ENCODE results near the gene SAMD3.
"Not testable (repeated sequence)": the region's sequence is repeated elsewhere in the genome, so short reads cannot be mapped to it uniquely, and the experiment has no call there.

The SAMD3 gene

GRCh38 chr6:130182466-130182865, 40.3 kb downstream of the SAMD3 start:
- no peaks in the 10 kb centered on the region for H3K36me3 ChIP-seq (ENCODE audit: insufficient read depth, low read length)
- ATAC-seq (ENCODE audit: insufficient read depth, low read depth) (no peak), DNase-seq (no peak)
- no peak overlapping the region for H3K27ac ChIP-seq (ENCODE audit: low read length)
- no peaks in the 10 kb centered on the region for H3K79me2 ChIP-seq (ENCODE audit: insufficient read depth, low read length)
- no peaks in the 10 kb centered on the region for H3K9me3 ChIP-seq (ENCODE audit: insufficient read depth, low read length, severe bottlenecking)
- H4K20me1 ChIP-seq (ENCODE audit: insufficient read depth, low read length): no peaks in the 10 kb centered on the region
- no peak overlapping the region for H2AFZ ChIP-seq (ENCODE audit: low read depth, low read length)
- H3K27me3 ChIP-seq (ENCODE audit: insufficient read depth, low read length, poor library complexity): no peaks in the 10 kb centered on the region
- H3K4me3 ChIP-seq (ENCODE audit: low read depth in 1 of 2, low read length in 2 of 2): no peak overlapping the region
- H3K4me1 ChIP-seq (ENCODE audit: insufficient read depth, low read length): no peaks in the 10 kb centered on the region
- H3K9ac ChIP-seq (ENCODE audit: low read depth, low read length): no peak overlapping the region
- H3K4me2 ChIP-seq (ENCODE audit: insufficient read depth, low read length): no peak overlapping the region
- TF ChIP-seq EZH2 (IDR thresholded peaks at IDR 0.05; ENCODE audit: borderline replicate concordance, low read depth, low read length, severe bottlenecking): no peak
- no peak for TF ChIP-seq CTCF (IDR thresholded peaks at IDR 0.05; ENCODE audit: borderline replicate concordance, extremely low read depth, low read length, poor library complexity, severe bottlenecking)

GRCh38 chr6:130178692-130179091, 44.1 kb downstream of the SAMD3 start:
- no peaks in the 10 kb centered on the region for H4K20me1 ChIP-seq (ENCODE audit: insufficient read depth, low read length)
- DNase-seq (no peak), ATAC-seq (ENCODE audit: insufficient read depth, low read depth) (no peak)
- no peaks in the 10 kb centered on the region for H3K36me3 ChIP-seq (ENCODE audit: insufficient read depth, low read length)
- H3K27me3 ChIP-seq (ENCODE audit: insufficient read depth, low read length, poor library complexity): no peaks in the 10 kb centered on the region
- H3K4me3 ChIP-seq (ENCODE audit: low read depth in 1 of 2, low read length in 2 of 2): no peak overlapping the region
- H2AFZ ChIP-seq (ENCODE audit: low read depth, low read length): no peak overlapping the region
- no peak overlapping the region for H3K9ac ChIP-seq (ENCODE audit: low read depth, low read length)
- TF ChIP-seq EZH2 (IDR thresholded peaks at IDR 0.05; ENCODE audit: borderline replicate concordance, low read depth, low read length, severe bottlenecking) (no peak), CTCF (IDR thresholded peaks at IDR 0.05; ENCODE audit: borderline replicate concordance, extremely low read depth, low read length, poor library complexity, severe bottlenecking) (no peak)
- H3K9me3 ChIP-seq (ENCODE audit: insufficient read depth, low read length, severe bottlenecking): no peaks in the 10 kb centered on the region
- H3K4me1 ChIP-seq (ENCODE audit: insufficient read depth, low read length): no peaks in the 10 kb centered on the region
- no peak overlapping the region for H3K4me2 ChIP-seq (ENCODE audit: insufficient read depth, low read length)
- no peak overlapping the region for H3K27ac ChIP-seq (ENCODE audit: low read length)
- no peaks in the 10 kb centered on the region for H3K79me2 ChIP-seq (ENCODE audit: insufficient read depth, low read length)

GRCh38 chr6:130176378-130176777, 46.4 kb downstream of the SAMD3 start:
- no peaks in the 10 kb centered on the region for H3K36me3 ChIP-seq (ENCODE audit: insufficient read depth, low read length)
- no peak for ATAC-seq (ENCODE audit: insufficient read depth, low read depth)
- no peak for TF ChIP-seq EZH2 (IDR thresholded peaks at IDR 0.05; ENCODE audit: borderline replicate concordance, low read depth, low read length, severe bottlenecking)
- TF ChIP-seq CTCF (IDR thresholded peaks at IDR 0.05; ENCODE audit: borderline replicate concordance, extremely low read depth, low read length, poor library complexity, severe bottlenecking): no peak

GRCh38 chr6:130173377-130174004, 49.3 kb downstream of the SAMD3 start:
- not testable (repeated sequence) for H3K9ac ChIP-seq (ENCODE audit: low read depth, low read length); H3K27ac ChIP-seq (ENCODE audit: low read length); H3K36me3 ChIP-seq (ENCODE audit: insufficient read depth, low read length); H3K4me1 ChIP-seq (ENCODE audit: insufficient read depth, low read length); H4K20me1 ChIP-seq (ENCODE audit: insufficient read depth, low read length); ATAC-seq (ENCODE audit: insufficient read depth, low read depth); H2AFZ ChIP-seq (ENCODE audit: low read depth, low read length); H3K4me3 ChIP-seq (ENCODE audit: low read depth in 1 of 2, low read length in 2 of 2); H3K9me3 ChIP-seq (ENCODE audit: insufficient read depth, low read length, severe bottlenecking); H3K4me2 ChIP-seq (ENCODE audit: insufficient read depth, low read length); H3K79me2 ChIP-seq (ENCODE audit: insufficient read depth, low read length); H3K27me3 ChIP-seq (ENCODE audit: insufficient read depth, low read length, poor library complexity); DNase-seq

More at GRCh38 chr6:130176378-130176777, 46.4 kb downstream of the SAMD3 start:
- Histone ChIP-seq H3K9me3 (ENCODE audit: insufficient read depth, low read length, severe bottlenecking) (no peaks in the 10 kb centered on the region), H3K27ac (ENCODE audit: low read length) (no peak overlapping the region), H3K9ac (ENCODE audit: low read depth, low read length) (no peak overlapping the region), H3K27me3 (ENCODE audit: insufficient read depth, low read length, poor library complexity) (no peaks in the 10 kb centered on the region), H3K4me3 (ENCODE audit: low read depth in 1 of 2, low read length in 2 of 2) (no peak overlapping the region), H3K4me2 (ENCODE audit: insufficient read depth, low read length) (no peak overlapping the region), H3K79me2 (ENCODE audit: insufficient read depth, low read length) (no peaks in the 10 kb centered on the region), H4K20me1 (ENCODE audit: insufficient read depth, low read length) (no peaks in the 10 kb centered on the region), H2AFZ (ENCODE audit: low read depth, low read length) (no peak overlapping the region), H3K4me1 (ENCODE audit: insufficient read depth, low read length) (no peaks in the 10 kb centered on the region)
- no peak for DNase-seq

GRCh38 chr6:130170160-130170559, 52.6 kb downstream of the SAMD3 start:
- H3K4me2 ChIP-seq (ENCODE audit: insufficient read depth, low read length); H3K4me3 ChIP-seq (ENCODE audit: low read depth in 1 of 2, low read length in 2 of 2); H3K4me1 ChIP-seq (ENCODE audit: insufficient read depth, low read length); H2AFZ ChIP-seq (ENCODE audit: low read depth, low read length); H3K27me3 ChIP-seq (ENCODE audit: insufficient read depth, low read length, poor library complexity); H3K79me2 ChIP-seq (ENCODE audit: insufficient read depth, low read length); H3K9ac ChIP-seq (ENCODE audit: low read depth, low read length); ATAC-seq (ENCODE audit: insufficient read depth, low read depth); H3K9me3 ChIP-seq (ENCODE audit: insufficient read depth, low read length, severe bottlenecking); DNase-seq; H3K36me3 ChIP-seq (ENCODE audit: insufficient read depth, low read length); H3K27ac ChIP-seq (ENCODE audit: low read length); H4K20me1 ChIP-seq (ENCODE audit: insufficient read depth, low read length): not testable (repeated sequence)

Data from DND-41 (cell line).